B cell (primary cell): ENCODE measurements around the gene SPEF1.

ENCODE experiments used
- CTCF ChIP-seq: fragments of 200-600 bp; IDR thresholded peaks from one replicate; pipeline ENCODE4 v1.8.0; 2022; ENCODE audit warnings: antibody characterized with exemption, mild to moderate bottlenecking
- EZH2 ChIP-seq: IDR thresholded peaks from 2 replicates; pipeline ENCODE4 v1.6.1; 2012; ENCODE audit warnings: borderline replicate concordance, low read depth, mild to moderate bottlenecking, moderate library complexity, low read length; ENCODE audit not compliant: insufficient read depth, poor library complexity, severe bottlenecking

GRCh38 chr20:3760655-3761348, 20.4 kb downstream of the SPEF1 start:
- no peak for TF ChIP-seq CTCF
- no peak for TF ChIP-seq EZH2
